LNCaP clone FGC (cell line): Measurements from ENCODE around the gene UBE2G1.

Experiments used
- DNase-seq: peaks from one replicate; pipeline ENCODE4 v3.0.0-alpha.2; 2011; ENCODE audit warnings: low read depth
- H3K4me3 ChIP-seq: 2 replicates; pipeline ENCODE4 v1.5.1; 2011; ENCODE audit warnings: mild to moderate bottlenecking, low read depth, low read length, control low read depth
- CTCF ChIP-seq: IDR thresholded peaks from 2 replicates; pipeline ENCODE4 v1.5.1; 2012; ENCODE audit warnings: mild to moderate bottlenecking; ENCODE audit not compliant: control insufficient read depth, insufficient read depth; ENCODE audit errors: extremely low read depth

Gene UBE2G1

GRCh38 chr17:4406386-4406785 lies 39.9 kb upstream of the UBE2G1 start:
- TF ChIP-seq CTCF = no peak
- no peak for DNase-seq
- H3K4me3 ChIP-seq = no peak overlapping the region

- DNase-seq = no peak
- no peak for TF ChIP-seq CTCF
- H3K4me3 ChIP-seq = no peak overlapping the region
These were observed 39.2 kb upstream of the UBE2G1 start for GRCh38 chr17:4405699-4406098.

GRCh38 chr17:4405038-4405669 lies 38.7 kb upstream of the UBE2G1 start:
- TF ChIP-seq CTCF = no peak
- DNase-seq = no peak
- no peak overlapping the region for H3K4me3 ChIP-seq

- H3K4me3 ChIP-seq = no peak overlapping the region
- DNase-seq = no peak
- no peak for TF ChIP-seq CTCF
These were observed 31.4 kb upstream of the UBE2G1 start for GRCh38 chr17:4397840-4398239.

GRCh38 chr17:4395111-4395478 lies 28.6 kb upstream of the UBE2G1 start:
- TF ChIP-seq CTCF = no peak
- H3K4me3 ChIP-seq = no peak overlapping the region
- no peak for DNase-seq

GRCh38 chr17:4394208-4395110 lies 28.0 kb upstream of the UBE2G1 start:
- no peak overlapping the region for H3K4me3 ChIP-seq
- no peak for DNase-seq
- TF ChIP-seq CTCF = no peak
